DND-41 (cell line): ENCODE measurements around the gene LMX1A.

Experiments used
- ATAC-seq: fragments of 200-7000 bp; cut with Tn5 transposase; 3 replicates; pipeline ENCODE4 v1.9.1; 2021; ENCODE audit warnings: low read depth; ENCODE audit not compliant: insufficient read depth
- DNase-seq: peaks from one replicate; pipeline ENCODE4 v3.0.0-alpha.2; 2020
- H2AFZ ChIP-seq: 2 replicates; pipeline ENCODE4 v1.6.0; 2012; ENCODE audit warnings: low read depth, low read length
- H3K27ac ChIP-seq: 2 replicates; pipeline ENCODE4 v1.5.1; 2012; ENCODE audit warnings: low read length, inconsistent platforms
- H3K27me3 ChIP-seq: fragments of 200-600 bp; sonication (generic); 2 replicates; pipeline ENCODE4 v1.6.0; 2012; ENCODE audit warnings: low read length, mild to moderate bottlenecking, inconsistent platforms; ENCODE audit not compliant: insufficient read depth, poor library complexity
- H3K36me3 ChIP-seq: 2 replicates; pipeline ENCODE4 v1.5.1; 2012; ENCODE audit warnings: low read length, inconsistent platforms; ENCODE audit not compliant: insufficient read depth
- H3K4me1 ChIP-seq: 2 replicates; pipeline ENCODE4 v1.5.1; 2012; ENCODE audit warnings: mild to moderate bottlenecking, low read length; ENCODE audit not compliant: insufficient read depth
- H3K4me2 ChIP-seq: 2 replicates; pipeline ENCODE4 v1.6.0; 2012; ENCODE audit warnings: mild to moderate bottlenecking, moderate library complexity, low read length, inconsistent platforms; ENCODE audit not compliant: insufficient read depth
- H3K4me3 ChIP-seq, 2 experiments: fragments of 200-600 bp in 1 of 2; shearing (Covaris generic) in 1 of 2; 2 replicates each; pipeline ENCODE4 v1.5.1; 2012 to 2016; ENCODE audit warnings: inconsistent platforms in 2 of 2, low read length in 2 of 2, mild to moderate bottlenecking in 2 of 2, low read depth in 1 of 2, moderate library complexity in 1 of 2
- H3K79me2 ChIP-seq: 2 replicates; pipeline ENCODE4 v1.6.0; 2012; ENCODE audit warnings: low read length, inconsistent platforms; ENCODE audit not compliant: insufficient read depth
- H3K9ac ChIP-seq: 2 replicates; pipeline ENCODE4 v1.6.0; 2012; ENCODE audit warnings: low read depth, mild to moderate bottlenecking, inconsistent platforms, low read length, moderate library complexity
- H3K9me3 ChIP-seq: 2 replicates; pipeline ENCODE4 v1.5.1; 2012; ENCODE audit warnings: low read length, moderate library complexity, mild to moderate bottlenecking, inconsistent platforms; ENCODE audit not compliant: insufficient read depth, severe bottlenecking
- H4K20me1 ChIP-seq: 2 replicates; pipeline ENCODE4 v1.6.0; 2012; ENCODE audit warnings: low read length; ENCODE audit not compliant: insufficient read depth
- CTCF ChIP-seq: IDR thresholded peaks from 2 replicates; pipeline ENCODE4 v1.5.1; 2012; ENCODE audit warnings: borderline replicate concordance, low read length, moderate library complexity, mild to moderate bottlenecking; ENCODE audit not compliant: poor library complexity, severe bottlenecking; ENCODE audit errors: extremely low read depth
- EZH2 ChIP-seq: IDR thresholded peaks from 3 replicates; pipeline ENCODE4 v1.6.1; 2012; ENCODE audit warnings: borderline replicate concordance, low read depth, mild to moderate bottlenecking, moderate library complexity, low read length, inconsistent platforms; ENCODE audit not compliant: severe bottlenecking

Gene LMX1A

DNA sequence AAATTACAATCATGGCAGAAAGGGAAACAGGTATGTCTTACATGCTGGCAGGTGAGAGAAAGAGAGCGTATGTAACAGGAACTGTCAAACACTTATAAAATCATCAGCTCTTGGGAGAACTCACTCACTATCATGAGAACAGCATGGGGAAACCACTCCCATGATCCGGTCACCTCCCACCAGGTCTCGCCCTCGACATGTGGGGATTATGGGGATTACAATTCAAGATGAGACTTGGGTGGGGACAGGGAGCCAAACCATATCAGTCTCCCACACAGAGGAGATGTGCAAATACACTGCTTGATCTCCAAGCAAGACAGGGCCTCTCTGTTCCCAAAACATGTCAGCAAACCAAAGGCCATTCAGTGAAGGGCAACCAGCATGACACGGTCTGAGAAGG lies 27.4 kb downstream of the LMX1A start:
- no peaks in the 10 kb centered on the region for H3K79me2 ChIP-seq
- H3K9me3 ChIP-seq: no peaks in the 10 kb centered on the region
- H2AFZ ChIP-seq: no peak overlapping the region
- no peak overlapping the region for H3K4me3 ChIP-seq
- no peaks in the 10 kb centered on the region for H3K36me3 ChIP-seq
- H3K9ac ChIP-seq: no peak overlapping the region
- no peaks in the 10 kb centered on the region for H4K20me1 ChIP-seq
- DNase-seq (no peak), ATAC-seq (no peak)
- TF ChIP-seq CTCF (no peak), EZH2 (no peak)
- H3K4me2 ChIP-seq: no peak overlapping the region
- H3K4me1 ChIP-seq: no peaks in the 10 kb centered on the region
- peaks cover 10% of the 10 kb centered on the region for H3K27me3 ChIP-seq
- H3K27ac ChIP-seq: no peak overlapping the region

DNA sequence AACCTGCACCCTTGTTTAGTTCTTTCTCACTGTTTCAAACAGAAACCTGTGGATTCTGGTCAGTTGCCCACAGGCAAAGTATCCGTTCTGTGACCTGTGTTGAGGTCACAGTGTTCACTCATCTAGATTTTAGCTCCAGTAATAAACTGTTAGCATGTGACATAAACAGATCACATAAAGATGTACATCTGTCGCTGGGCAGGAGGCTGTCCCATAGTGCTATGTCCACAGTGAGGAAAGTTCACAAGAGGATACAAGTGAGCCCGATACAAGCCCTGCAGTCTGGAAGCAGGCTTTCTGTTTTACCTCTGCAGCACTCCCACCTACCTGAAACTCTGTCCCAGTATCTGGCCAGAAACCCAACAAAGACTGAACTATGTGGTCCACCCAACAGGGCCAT lies 28.4 kb downstream of the LMX1A start:
- no peak overlapping the region for H2AFZ ChIP-seq
- H3K36me3 ChIP-seq: no peaks in the 10 kb centered on the region
- TF ChIP-seq CTCF (no peak), EZH2 (no peak)
- H3K79me2 ChIP-seq: no peaks in the 10 kb centered on the region
- no peaks in the 10 kb centered on the region for H3K4me1 ChIP-seq
- no peak overlapping the region for H3K27ac ChIP-seq
- H3K4me3 ChIP-seq: no peak overlapping the region
- no peak overlapping the region for H3K4me2 ChIP-seq
- no peak for DNase-seq
- no peaks in the 10 kb centered on the region for H3K9me3 ChIP-seq
- ATAC-seq: no peak
- H3K27me3 ChIP-seq: peaks cover 10% of the 10 kb centered on the region
- H4K20me1 ChIP-seq: no peaks in the 10 kb centered on the region
- no peak overlapping the region for H3K9ac ChIP-seq

- no peak for ATAC-seq
- TF ChIP-seq EZH2: no peak
- no peaks in the 10 kb centered on the region for H3K36me3 ChIP-seq
- H3K27ac ChIP-seq: no peak overlapping the region
- H3K4me1 ChIP-seq: no peaks in the 10 kb centered on the region
- no peak overlapping the region for H2AFZ ChIP-seq
- H3K9ac ChIP-seq: no peak overlapping the region
- no peak for DNase-seq
- peaks cover 10% of the 10 kb centered on the region for H3K27me3 ChIP-seq
- H3K9me3 ChIP-seq: no peaks in the 10 kb centered on the region
- H3K4me2 ChIP-seq: no peak overlapping the region
- H4K20me1 ChIP-seq: no peaks in the 10 kb centered on the region
- H3K79me2 ChIP-seq: no peaks in the 10 kb centered on the region
- no peak overlapping the region for H3K4me3 ChIP-seq
Observed at GRCh38 chr1:165327538-165327937, 29.0 kb downstream of the LMX1A start.

GRCh38 chr1:165325460-165326203 lies 30.9 kb downstream of the LMX1A start:
- Histone ChIP-seq H3K27ac (no peak overlapping the region), H3K4me3 (no peak overlapping the region), H3K79me2 (no peaks in the 10 kb centered on the region), H4K20me1 (no peaks in the 10 kb centered on the region), H2AFZ (no peak overlapping the region), H3K36me3 (no peaks in the 10 kb centered on the region), H3K27me3 (peaks cover 10% of the 10 kb centered on the region), H3K9me3 (no peaks in the 10 kb centered on the region), H3K9ac (no peak overlapping the region), H3K4me1 (no peaks in the 10 kb centered on the region), H3K4me2 (no peak overlapping the region)
- DNase-seq (no peak), ATAC-seq (no peak)
- TF ChIP-seq CTCF (no peak), EZH2 (no peak)
